SJSA1 (cell line): ENCODE results near the gene PICK1. TPM values are rescaled to one million over a fixed set of nuclear protein-coding genes. Genes with fewer than 3 reads are reported as not detected.
A peak's percentile ranks its signal among the peaks of the same experiment; 100 is the strongest.
"Not testable (repeated sequence)": the region's sequence is repeated elsewhere in the genome, so short reads cannot be mapped to it uniquely, and the experiment has no call there.

Experiments
- DNase-seq, 2 experiments: peaks; one replicate each; pipeline ENCODE4 v3.0.0-alpha.2; 2015 to 2020; ENCODE audit warnings: low spot score in 2 of 2, low read depth in 1 of 2
- H3K27ac ChIP-seq: fragments of 250-450 bp; sonication (Bioruptor Pico); 2 replicates; pipeline ENCODE4 v1.5.1; 2020; ENCODE audit warnings: mild to moderate bottlenecking, moderate library complexity
- H3K27me3 ChIP-seq: fragments of 250-450 bp; sonication (Bioruptor Pico); replicated peaks from 2 replicates; pipeline ENCODE4 v1.5.1; 2020; ENCODE audit warnings: mild to moderate bottlenecking, moderate library complexity
- H3K36me3 ChIP-seq: fragments of 250-450 bp; sonication (Bioruptor Pico); 2 replicates; pipeline ENCODE4 v1.5.1; 2020; ENCODE audit warnings: mild to moderate bottlenecking
- H3K4me1 ChIP-seq: fragments of 250-450 bp; sonication (Bioruptor Pico); replicated peaks from 2 replicates; pipeline ENCODE4 v1.6.1; 2021; ENCODE audit warnings: mild to moderate bottlenecking
- H3K4me3 ChIP-seq: fragments of 250-450 bp; sonication (Bioruptor Pico); 2 replicates; pipeline ENCODE4 v1.5.1; 2020; ENCODE audit warnings: mild to moderate bottlenecking
- H3K9me3 ChIP-seq: fragments of 250-450 bp; sonication (Bioruptor Pico); replicated peaks from 2 replicates; pipeline ENCODE4 v1.5.1; 2020; ENCODE audit warnings: mild to moderate bottlenecking
- total RNA-seq: library from RNA; depleted of rRNA; stranded (reverse); fragments of >200 nt; shearing (Covaris generic); gene quantifications from 2 replicates; pipeline ENCODE4 v1.2.3, GENCODE V29; 2014

The PICK1 gene
- total RNA-seq, 1 experiment from 2014 or later = 5.4 TPM

GRCh38 chr22:38110863-38111852 lies 54.0 kb downstream of the PICK1 start:
- DNase-seq = no peak
- no peak overlapping the region for H3K4me3 ChIP-seq
- peaks cover 11% of the 10 kb centered on the region for H3K4me1 ChIP-seq
- no peaks in the 10 kb centered on the region for H3K27me3 ChIP-seq
- no peaks in the 10 kb centered on the region for H3K9me3 ChIP-seq
- H3K36me3 ChIP-seq = no peaks in the 10 kb centered on the region
- no peak overlapping the region for H3K27ac ChIP-seq

- no peaks in the 10 kb centered on the region for H3K27me3 ChIP-seq
- H3K27ac ChIP-seq = no peak overlapping the region
- H3K4me3 ChIP-seq = no peak overlapping the region
- H3K4me1 ChIP-seq = peaks cover 11% of the 10 kb centered on the region
- H3K9me3 ChIP-seq = no peaks in the 10 kb centered on the region
- H3K36me3 ChIP-seq = no peaks in the 10 kb centered on the region
- DNase-seq = no peak
Observed at GRCh38 chr22:38111925-38112355, 54.7 kb downstream of the PICK1 start.

GRCh38 chr22:38112381-38112780 lies 55.2 kb downstream of the PICK1 start:
- Histone ChIP-seq H3K36me3 (no peaks in the 10 kb centered on the region), H3K4me3 (no peak overlapping the region)

GRCh38 chr22:38114484-38115398 lies 57.5 kb downstream of the PICK1 start:
- H3K4me1 ChIP-seq = peaks cover 11% of the 10 kb centered on the region
- no peaks in the 10 kb centered on the region for H3K9me3 ChIP-seq
- H3K36me3 ChIP-seq = no peaks in the 10 kb centered on the region
- no peak overlapping the region for H3K27ac ChIP-seq
- peak; percentile 69 to 88 for DNase-seq
- no peaks in the 10 kb centered on the region for H3K27me3 ChIP-seq
- H3K4me3 ChIP-seq = no peak overlapping the region

More at GRCh38 chr22:38112381-38112780, 55.2 kb downstream of the PICK1 start:
- Histone ChIP-seq H3K27ac (no peak overlapping the region), H3K4me1 (peaks cover 11% of the 10 kb centered on the region), H3K9me3 (no peaks in the 10 kb centered on the region), H3K27me3 (no peaks in the 10 kb centered on the region)
- no peak for DNase-seq

DNA sequence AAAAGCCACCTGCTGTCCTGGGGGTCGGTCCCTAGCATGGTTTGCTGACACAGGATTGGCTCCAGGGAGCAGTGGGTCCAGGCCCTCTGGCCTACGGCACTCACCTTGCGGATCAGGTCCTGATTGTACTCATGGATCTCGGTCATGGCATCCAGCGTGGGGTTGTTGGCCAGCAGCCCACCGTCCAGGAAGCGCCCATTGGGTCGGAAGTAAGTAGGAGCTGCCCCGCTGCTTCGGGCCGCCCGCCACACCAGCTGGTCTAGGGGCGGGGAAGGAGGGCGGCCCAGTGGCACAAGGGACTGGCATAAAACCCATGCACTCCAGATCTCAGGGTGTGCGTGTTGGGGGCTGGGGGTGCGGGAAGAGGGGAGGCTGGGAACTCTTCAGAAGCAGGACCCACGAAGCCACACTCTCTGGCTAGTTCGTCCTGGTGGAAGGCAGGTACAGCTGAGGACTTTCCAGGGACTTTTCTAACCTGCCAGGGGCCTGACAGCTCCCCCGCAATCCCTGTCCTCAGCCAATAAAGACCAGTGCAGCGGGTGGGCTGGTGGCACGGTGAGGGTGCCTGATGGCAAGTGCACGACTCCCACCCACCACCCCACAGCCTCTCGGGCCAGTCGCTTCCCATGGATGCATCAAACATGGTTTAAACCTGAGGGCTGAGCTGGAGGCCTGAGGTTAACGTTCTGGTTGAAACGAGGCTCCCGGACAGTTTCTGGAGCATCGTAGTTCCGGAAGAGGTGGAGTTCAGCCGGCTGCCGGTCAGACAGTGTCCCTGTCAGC lies 58.4 kb downstream of the PICK1 start:
- Histone ChIP-seq H3K27ac (no peak overlapping the region), H3K4me1 (peaks cover 11% of the 10 kb centered on the region), H3K9me3 (no peaks in the 10 kb centered on the region), H3K4me3 (no peak overlapping the region), H3K36me3 (no peaks in the 10 kb centered on the region), H3K27me3 (no peaks in the 10 kb centered on the region)
- no peak for DNase-seq

- H3K4me1 ChIP-seq = peaks cover 11% of the 10 kb centered on the region
- H3K9me3 ChIP-seq, DNase-seq, H3K36me3 ChIP-seq, H3K4me3 ChIP-seq, H3K27ac ChIP-seq, H3K27me3 ChIP-seq: not testable (repeated sequence)
Observed at GRCh38 chr22:38117556-38117955, 60.4 kb downstream of the PICK1 start.

DNA sequence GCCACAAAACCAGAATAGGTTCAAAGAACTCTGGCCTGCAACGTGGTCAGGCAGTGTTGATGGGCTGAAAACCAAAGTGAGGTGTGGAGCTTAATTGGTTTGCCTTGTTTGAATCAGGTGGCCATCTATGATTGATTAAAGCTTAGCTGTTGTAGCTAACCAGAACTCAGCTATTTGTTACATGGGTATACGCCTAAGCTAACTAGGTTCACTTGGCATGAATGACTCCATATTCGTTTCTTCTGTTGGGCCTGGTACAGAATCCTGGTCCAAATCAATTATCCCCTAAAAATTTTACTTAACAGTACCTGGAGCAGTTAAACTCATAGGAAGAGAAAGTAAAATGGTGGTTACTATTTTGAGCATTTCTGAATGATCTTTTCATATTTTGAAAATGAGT lies 61.0 kb downstream of the PICK1 start:
- peaks cover 11% of the 10 kb centered on the region for H3K4me1 ChIP-seq
- DNase-seq = no peak
- no peak overlapping the region for H3K27ac ChIP-seq
- H3K36me3 ChIP-seq = no peaks in the 10 kb centered on the region
- H3K27me3 ChIP-seq = no peaks in the 10 kb centered on the region
- H3K4me3 ChIP-seq = no peak overlapping the region
- H3K9me3 ChIP-seq = no peaks in the 10 kb centered on the region

GRCh38 chr22:38118747-38119146 lies 61.5 kb downstream of the PICK1 start:
- not testable (repeated sequence) for H3K36me3 ChIP-seq, DNase-seq, H3K27ac ChIP-seq, H3K4me3 ChIP-seq, H3K9me3 ChIP-seq, H3K27me3 ChIP-seq
- H3K4me1 ChIP-seq = peaks cover 11% of the 10 kb centered on the region

DNA sequence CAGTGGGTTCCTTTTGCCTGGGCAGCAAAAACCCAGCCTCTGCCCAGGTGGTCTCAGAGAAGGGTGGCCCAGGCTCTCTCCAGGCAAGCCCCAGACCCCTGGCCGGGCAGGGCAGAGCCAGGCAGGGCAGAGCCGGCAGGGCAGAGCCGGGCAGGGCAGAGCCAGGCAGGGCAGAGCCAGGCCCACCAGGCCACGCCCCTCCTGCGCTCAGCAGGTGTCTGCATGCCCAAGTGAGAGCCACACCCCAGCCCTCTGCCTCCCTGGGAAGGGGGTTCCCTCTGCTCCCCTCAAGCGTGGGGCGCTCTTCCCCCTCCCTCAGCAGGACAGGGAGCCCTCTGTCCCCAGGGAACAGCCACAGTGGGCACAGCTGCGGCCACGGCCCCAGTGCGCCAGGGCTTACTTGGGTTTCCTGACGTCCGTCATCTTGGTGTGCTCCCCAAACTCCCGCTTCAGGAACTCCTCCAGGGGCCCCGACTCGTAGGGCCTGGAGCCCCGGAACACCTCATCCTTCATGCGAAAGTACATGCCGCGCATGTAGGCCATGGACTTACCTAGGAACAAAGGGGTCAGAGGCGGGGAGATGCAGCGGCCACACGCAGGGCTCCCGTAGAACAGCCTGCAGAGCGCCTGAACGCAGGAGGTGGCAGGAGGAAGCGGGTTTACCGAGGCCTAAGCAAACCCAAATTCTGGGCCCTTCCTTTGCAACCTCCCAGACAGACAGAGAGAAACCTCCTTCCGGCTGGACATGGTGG lies 63.3 kb downstream of the PICK1 start:
- Histone ChIP-seq H3K36me3 (no peaks in the 10 kb centered on the region), H3K9me3 (no peaks in the 10 kb centered on the region), H3K4me3 (no peak overlapping the region), H3K27me3 (no peaks in the 10 kb centered on the region), H3K4me1 (no peaks in the 10 kb centered on the region), H3K27ac (no peak overlapping the region)
- DNase-seq = no peak

- Histone ChIP-seq H3K27me3 (no peaks in the 10 kb centered on the region), H3K36me3 (no peaks in the 10 kb centered on the region), H3K4me1 (no peaks in the 10 kb centered on the region), H3K27ac (no peak overlapping the region), H3K9me3 (no peaks in the 10 kb centered on the region), H3K4me3 (no peak overlapping the region)
- DNase-seq = no peak
Observed at GRCh38 chr22:38122616-38123015, 65.4 kb downstream of the PICK1 start.

GRCh38 chr22:38124236-38124974 lies 67.2 kb downstream of the PICK1 start:
- no peak for DNase-seq
- Histone ChIP-seq H3K4me1 (no peaks in the 10 kb centered on the region), H3K36me3 (no peaks in the 10 kb centered on the region), H3K27ac (no peak overlapping the region), H3K9me3 (no peaks in the 10 kb centered on the region), H3K4me3 (no peak overlapping the region), H3K27me3 (no peaks in the 10 kb centered on the region)

GRCh38 chr22:38125038-38125610 lies 67.9 kb downstream of the PICK1 start:
- Histone ChIP-seq H3K27me3 (no peaks in the 10 kb centered on the region), H3K9me3 (no peaks in the 10 kb centered on the region), H3K4me3 (no peak overlapping the region), H3K4me1 (no peaks in the 10 kb centered on the region), H3K36me3 (no peaks in the 10 kb centered on the region), H3K27ac (no peak overlapping the region)
- no peak for DNase-seq
